Measurements from ENCODE around the gene BACH2. TPM values are rescaled to one million over a fixed set of nuclear protein-coding genes. Genes with fewer than 3 reads are reported as not detected.

The BACH2 gene
- total and polyA plus RNA-seq, 4 donors, result 0.78 to 17.4 (median 3.2) TPM

GRCh38 chr6:89978749-89979145, 317.9 kb downstream of the BACH2 start:
- TF ChIP-seq CTCF (IDR thresholded peaks at IDR 0.05; ENCODE audit: control extremely low read depth, extremely low read depth), result no peak
- H3K36me3 ChIP-seq (ENCODE audit: control insufficient read depth in 4 of 4, insufficient read depth in 4 of 4, low read length in 4 of 4), result no peaks in the 10 kb centered on the region
- no peak overlapping the region for H3K27ac ChIP-seq (ENCODE audit: low read depth in 1 of 2, low read length in 1 of 2)
- peaks cover 0 to 41% (median 8%) of the 10 kb centered on the region in 5 donors for H3K4me1 ChIP-seq (ENCODE audit: control insufficient read depth in 5 of 5, insufficient read depth in 5 of 5, low read length in 5 of 5)
- H3K27me3 ChIP-seq (ENCODE audit: control insufficient read depth in 3 of 3, insufficient read depth in 3 of 3, low read length in 2 of 3), result no peaks in the 10 kb centered on the region
- ATAC-seq (ENCODE audit: insufficient read depth, low FRiP score) (no peak), DNase-seq (peak in 1 of 3 donors; percentile 44)
- no peaks in the 10 kb centered on the region for H3K9me3 ChIP-seq (ENCODE audit: control insufficient read depth in 4 of 4, insufficient read depth in 3 of 4, low read length in 3 of 4)
- H3K9ac ChIP-seq (ENCODE audit: insufficient read depth in 1 of 2, low read length in 2 of 2), result no peak overlapping the region
- WGBS, 2 donors, result 88 to 93% methylated on average over 5 of the region's 5 CpGs
- H3K4me3 ChIP-seq, result no peak overlapping the region

- no peak overlapping the region for H3K4me3 ChIP-seq
- H3K27ac ChIP-seq (ENCODE audit: low read depth in 1 of 2, low read length in 1 of 2), result no peak overlapping the region
- ATAC-seq (ENCODE audit: insufficient read depth, low FRiP score) (peak; percentile 29), DNase-seq (peak; percentile 91 to 99 (median 98))
- no peak overlapping the region for H3K9ac ChIP-seq (ENCODE audit: insufficient read depth in 1 of 2, low read length in 2 of 2)
- H3K27me3 ChIP-seq (ENCODE audit: control insufficient read depth in 3 of 3, insufficient read depth in 3 of 3, low read length in 2 of 3), result no peaks in the 10 kb centered on the region
- H3K9me3 ChIP-seq (ENCODE audit: control insufficient read depth in 4 of 4, insufficient read depth in 3 of 4, low read length in 3 of 4), result no peaks in the 10 kb centered on the region
- H3K36me3 ChIP-seq (ENCODE audit: control insufficient read depth in 4 of 4, insufficient read depth in 4 of 4, low read length in 4 of 4), result no peaks in the 10 kb centered on the region
- peaks cover 0 to 41% (median 8%) of the 10 kb centered on the region in 5 donors for H3K4me1 ChIP-seq (ENCODE audit: control insufficient read depth in 5 of 5, insufficient read depth in 5 of 5, low read length in 5 of 5)
- no peak for TF ChIP-seq CTCF (IDR thresholded peaks at IDR 0.05; ENCODE audit: control extremely low read depth, extremely low read depth)
- WGBS, 2 donors, result 76 to 81% methylated on average over 8 of the region's 8 CpGs
Observed at GRCh38 chr6:89977808-89978748, 318.6 kb downstream of the BACH2 start.

- Histone ChIP-seq H3K27ac (ENCODE audit: low read depth in 1 of 2, low read length in 1 of 2) (no peak overlapping the region), H3K27me3 (ENCODE audit: control insufficient read depth in 3 of 3, insufficient read depth in 3 of 3, low read length in 2 of 3) (no peaks in the 10 kb centered on the region), H3K4me3 (no peak overlapping the region), H3K9ac (ENCODE audit: insufficient read depth in 1 of 2, low read length in 2 of 2) (no peak overlapping the region), H3K36me3 (ENCODE audit: control insufficient read depth in 4 of 4, insufficient read depth in 4 of 4, low read length in 4 of 4) (no peaks in the 10 kb centered on the region), H3K4me1 (ENCODE audit: control insufficient read depth in 5 of 5, insufficient read depth in 5 of 5, low read length in 5 of 5) (peaks cover 0 to 41% (median 8%) of the 10 kb centered on the region in 5 donors), H3K9me3 (ENCODE audit: control insufficient read depth in 4 of 4, insufficient read depth in 3 of 4, low read length in 3 of 4) (no peaks in the 10 kb centered on the region)
- ATAC-seq (ENCODE audit: insufficient read depth, low FRiP score), result no peak
- no peak for TF ChIP-seq CTCF (IDR thresholded peaks at IDR 0.05; ENCODE audit: control extremely low read depth, extremely low read depth)
- no peak for DNase-seq
- 89 to 95% methylated on average over 3 of the region's 3 CpGs for WGBS, 2 donors
Observed at GRCh38 chr6:89976694-89977020, 320.0 kb downstream of the BACH2 start.
